Colonic mucosa (tissue), 4 donors: ENCODE results near the gene CHTF8. TPM values are rescaled to one million over a fixed set of nuclear protein-coding genes. Genes with fewer than 3 reads are reported as not detected.

ENCODE experiments used
- DNase-seq: peaks from one replicate; pipeline ENCODE4 v3.0.0-alpha.2; 2020
- H3K27ac ChIP-seq: fragments of 200-600 bp; one replicate; pipeline ENCODE4 v1.8.0; 2021
- H3K27me3 ChIP-seq: fragments of 200-600 bp; one replicate; pipeline ENCODE4 v1.8.0; 2021
- H3K36me3 ChIP-seq: fragments of 200-600 bp; one replicate; pipeline ENCODE4 v1.8.0; 2021
- H3K4me1 ChIP-seq: fragments of 200-600 bp; one replicate; pipeline ENCODE4 v1.8.0; 2021; ENCODE audit warnings: mild to moderate bottlenecking
- H3K4me3 ChIP-seq: fragments of 200-600 bp; one replicate; pipeline ENCODE4 v1.8.0; 2021
- H3K9ac ChIP-seq, 2 donors: one replicate each; pipeline ENCODE4 v1.7.0; 2013; ENCODE audit warnings: control low read depth in 2 of 2, low read depth in 2 of 2, low read length in 2 of 2
- H3K9me3 ChIP-seq: fragments of 200-600 bp; one replicate; pipeline ENCODE4 v1.8.0; 2021
- CTCF ChIP-seq: fragments of 200-600 bp; IDR thresholded peaks from one replicate; pipeline ENCODE4 v1.8.0; 2022; ENCODE audit warnings: antibody characterized with exemption, mild to moderate bottlenecking
- intact Hi-C: fragments of 100-400 bp; cut with DNase I; formaldehyde crosslinking; loops from one replicate; pipeline ENCODE4 v1.14.1; 2022
- total RNA-seq, 2 donors: library from RNA; stranded (reverse); fragmentation: NEBNext Ultra II Directional in 1 of 2; extraction: Animal tissue kit (Norgen Biotek cat#: 25700) in 1 of 2; gene quantifications; one replicate each; pipeline ENCODE4 v1.2.1, GENCODE V29; 2021
- donor health status: healthy.
- donor health status: DM: no; HTN: no; CAD: no.
- donor health status: DM: no; HTN: no; CAD: no.

CHTF8 gene
- total RNA-seq, 2 donors from 2014 or later, result 82.9 to 143 TPM

DNA sequence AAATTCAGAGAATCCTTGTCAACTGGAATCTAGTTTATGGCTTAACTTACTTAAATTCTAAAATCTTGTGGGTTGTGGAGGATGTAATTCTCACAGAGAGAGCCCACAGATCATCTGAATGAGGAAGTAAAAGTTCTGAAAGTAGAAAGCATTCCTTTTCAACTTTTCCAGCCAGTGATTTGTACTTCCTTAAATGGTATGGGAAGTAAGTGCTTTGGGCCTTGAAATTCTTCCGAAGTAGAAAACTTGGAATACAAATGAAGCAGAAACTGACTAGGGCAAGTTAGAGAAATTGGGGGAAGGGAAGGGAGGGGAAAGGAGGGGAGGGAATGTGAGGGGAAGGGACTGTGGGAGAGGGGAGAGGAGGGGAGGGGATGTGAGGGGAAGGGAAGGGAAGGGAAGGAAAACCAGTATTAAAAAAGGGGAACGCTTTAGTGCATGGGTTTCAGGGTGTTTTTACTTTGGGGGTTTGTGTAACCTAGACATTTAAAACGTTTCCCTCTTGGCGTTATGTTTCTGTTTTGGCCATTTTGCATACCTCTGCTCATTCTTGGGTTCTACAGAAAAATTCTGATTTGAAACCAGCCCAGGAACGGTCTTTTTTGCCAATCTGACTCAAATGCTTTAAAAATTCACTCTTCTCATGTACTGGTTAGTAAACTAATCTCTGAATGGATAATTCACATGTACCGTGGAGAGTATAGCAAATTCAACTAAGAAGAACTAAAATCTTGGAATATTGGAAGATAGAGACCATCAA is 39.1 kb upstream of the CHTF8 start:
- Histone ChIP-seq H3K4me1 (peaks cover 11% of the 10 kb centered on the region), H3K27me3 (no peaks in the 10 kb centered on the region), H3K9me3 (no peaks in the 10 kb centered on the region), H3K9ac (no peak overlapping the region), H3K36me3 (peaks cover 4% of the 10 kb centered on the region), H3K4me3 (no peak overlapping the region), H3K27ac (peak overlapping the region; percentile 47)
- intact Hi-C loops, result no loop called here
- TF ChIP-seq CTCF, result no peak
- no peak for DNase-seq

GRCh38 chr16:69169607-69170352 is 37.4 kb upstream of the CHTF8 start:
- Histone ChIP-seq H3K4me3 (no peak overlapping the region), H3K27me3 (no peaks in the 10 kb centered on the region), H3K4me1 (peaks cover 11% of the 10 kb centered on the region), H3K27ac (no peak overlapping the region), H3K36me3 (peaks cover 4% of the 10 kb centered on the region), H3K9me3 (no peaks in the 10 kb centered on the region), H3K9ac (no peak overlapping the region)
- intact Hi-C loops, result no loop called here
- TF ChIP-seq CTCF, result no peak
- DNase-seq, result no peak

- peaks cover 4% of the 10 kb centered on the region for H3K36me3 ChIP-seq
- H3K9me3 ChIP-seq, result no peaks in the 10 kb centered on the region
- no peak for DNase-seq
- no peak overlapping the region for H3K9ac ChIP-seq
- no peak overlapping the region for H3K27ac ChIP-seq
- peaks cover 11% of the 10 kb centered on the region for H3K4me1 ChIP-seq
- intact Hi-C loops, result no loop called here
- no peaks in the 10 kb centered on the region for H3K27me3 ChIP-seq
- no peak overlapping the region for H3K4me3 ChIP-seq
- TF ChIP-seq CTCF, result no peak
Measured at GRCh38 chr16:69169051-69169450, 36.7 kb upstream of the CHTF8 start.

GRCh38 chr16:69166946-69167930 is 34.9 kb upstream of the CHTF8 start:
- Histone ChIP-seq H3K9me3 (no peaks in the 10 kb centered on the region), H3K36me3 (peaks cover 4% of the 10 kb centered on the region), H3K4me3 (no peak overlapping the region), H3K27ac (no peak overlapping the region), H3K9ac (no peak overlapping the region), H3K4me1 (no peaks in the 10 kb centered on the region), H3K27me3 (no peaks in the 10 kb centered on the region)
- no peak for TF ChIP-seq CTCF
- intact Hi-C loops, result no loop called here
- DNase-seq, result no peak

GRCh38 chr16:69166221-69166833 is 33.9 kb upstream of the CHTF8 start:
- H3K36me3 ChIP-seq, result peaks cover 4% of the 10 kb centered on the region
- no peaks in the 10 kb centered on the region for H3K4me1 ChIP-seq
- no peak for TF ChIP-seq CTCF
- no peak overlapping the region for H3K9ac ChIP-seq
- no peaks in the 10 kb centered on the region for H3K27me3 ChIP-seq
- no peak for DNase-seq
- intact Hi-C loops, result no loop called here
- no peak overlapping the region for H3K27ac ChIP-seq
- H3K4me3 ChIP-seq, result no peak overlapping the region
- no peaks in the 10 kb centered on the region for H3K9me3 ChIP-seq
